Sigmoid colon (tissue), 4 donors: ENCODE results near the gene CCDC15.

Experiments
- EP300 ChIP-seq, 4 donors: sonication (generic); formaldehyde crosslinking; IDR thresholded peaks; one replicate each; pipeline ENCODE4 v1.6.1; 2017; ENCODE audit warnings: antibody characterized with exemption in 4 of 4
- POLR2A ChIP-seq, 2 donors: fragments of 450-650 bp; IDR thresholded peaks; one replicate each; pipeline ENCODE4 v1.6.1; 2016; ENCODE audit warnings: antibody characterized with exemption in 2 of 2, mild to moderate bottlenecking in 2 of 2, moderate library complexity in 2 of 2
- POLR2AphosphoS5 ChIP-seq, 4 donors: sonication (generic); formaldehyde crosslinking; IDR thresholded peaks; one replicate each; pipeline ENCODE4 v1.6.1; 2017; ENCODE audit warnings: antibody characterized with exemption in 4 of 4
- TF ChIP-seq, protein P1 (sequence below), 4 experiments: fragments of 450-650 bp in 3 of 4; fragments of 200-600 bp in 1 of 4; IDR thresholded peaks; one replicate each; pipeline ENCODE4 v1.5.1; 2016 to 2019; ENCODE audit warnings: antibody characterized with exemption in 4 of 4, mild to moderate bottlenecking in 3 of 4, moderate library complexity in 2 of 4

DNA sequence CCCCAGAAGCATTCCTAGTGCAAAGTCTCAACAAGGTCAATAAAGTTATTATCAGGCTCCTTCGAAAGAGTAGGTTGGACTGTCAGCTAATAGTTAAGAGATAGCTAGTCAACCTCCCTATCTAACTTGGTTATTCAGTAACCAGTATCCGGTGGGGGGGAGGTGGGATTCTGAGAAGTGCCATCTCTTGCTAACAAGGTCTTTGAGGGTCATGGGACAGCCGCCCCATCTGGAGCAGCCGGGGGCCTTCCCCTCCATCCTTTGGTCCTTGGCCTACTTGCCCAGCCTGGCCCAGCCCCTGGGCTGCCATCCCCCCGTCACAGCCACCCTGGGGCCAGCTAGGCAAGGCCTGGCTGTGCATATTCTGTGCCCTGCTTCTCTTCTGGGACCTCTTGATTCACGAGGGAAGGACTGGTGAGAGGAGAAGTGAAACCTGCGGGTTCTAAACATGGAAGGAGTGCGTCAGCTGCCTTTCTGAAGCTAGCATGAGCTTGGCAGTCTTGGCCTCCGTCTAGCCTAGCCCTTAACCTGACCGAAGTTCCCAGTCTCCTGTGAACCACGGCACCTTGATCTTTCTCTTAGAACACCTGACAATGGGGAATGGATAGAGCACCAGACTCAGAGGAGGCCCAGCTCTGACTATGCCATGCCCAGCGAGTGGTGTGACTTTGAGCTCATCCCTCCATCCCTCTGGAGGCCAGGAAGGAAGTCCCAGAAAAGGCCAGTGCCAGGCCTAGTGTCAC lies 118.4 kb downstream of the CCDC15 start:
- TF ChIP-seq, protein P1, sequence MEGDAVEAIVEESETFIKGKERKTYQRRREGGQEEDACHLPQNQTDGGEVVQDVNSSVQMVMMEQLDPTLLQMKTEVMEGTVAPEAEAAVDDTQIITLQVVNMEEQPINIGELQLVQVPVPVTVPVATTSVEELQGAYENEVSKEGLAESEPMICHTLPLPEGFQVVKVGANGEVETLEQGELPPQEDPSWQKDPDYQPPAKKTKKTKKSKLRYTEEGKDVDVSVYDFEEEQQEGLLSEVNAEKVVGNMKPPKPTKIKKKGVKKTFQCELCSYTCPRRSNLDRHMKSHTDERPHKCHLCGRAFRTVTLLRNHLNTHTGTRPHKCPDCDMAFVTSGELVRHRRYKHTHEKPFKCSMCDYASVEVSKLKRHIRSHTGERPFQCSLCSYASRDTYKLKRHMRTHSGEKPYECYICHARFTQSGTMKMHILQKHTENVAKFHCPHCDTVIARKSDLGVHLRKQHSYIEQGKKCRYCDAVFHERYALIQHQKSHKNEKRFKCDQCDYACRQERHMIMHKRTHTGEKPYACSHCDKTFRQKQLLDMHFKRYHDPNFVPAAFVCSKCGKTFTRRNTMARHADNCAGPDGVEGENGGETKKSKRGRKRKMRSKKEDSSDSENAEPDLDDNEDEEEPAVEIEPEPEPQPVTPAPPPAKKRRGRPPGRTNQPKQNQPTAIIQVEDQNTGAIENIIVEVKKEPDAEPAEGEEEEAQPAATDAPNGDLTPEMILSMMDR (IDR thresholded peaks at IDR 0.05): no peak
- TF ChIP-seq POLR2A (IDR thresholded peaks at IDR 0.05) (no peak), EP300 (IDR thresholded peaks at IDR 0.05) (no peak), POLR2AphosphoS5 (IDR thresholded peaks at IDR 0.05) (no peak)
